Tongue (tissue), 2 donors: ENCODE data around the gene AOX1. TPM values are rescaled to one million over a fixed set of nuclear protein-coding genes. Genes with fewer than 3 reads are reported as not detected.
A peak's percentile ranks its signal among the peaks of the same experiment; 100 is the strongest.
"Not testable (repeated sequence)": the region's sequence is repeated elsewhere in the genome, so short reads cannot be mapped to it uniquely, and the experiment has no call there.

ENCODE experiments used
- DNase-seq: peaks from one replicate; pipeline ENCODE4 v3.0.0-alpha.2; 2015
- total RNA-seq: library from RNA; depleted of rRNA; stranded (reverse); fragments of >200 nt; gene quantifications from one replicate; pipeline ENCODE4 v1.2.3, GENCODE V29; 2014

The AOX1 gene
- total RNA-seq, 1 donor from 2014 or later = 3.3 TPM

DNA sequence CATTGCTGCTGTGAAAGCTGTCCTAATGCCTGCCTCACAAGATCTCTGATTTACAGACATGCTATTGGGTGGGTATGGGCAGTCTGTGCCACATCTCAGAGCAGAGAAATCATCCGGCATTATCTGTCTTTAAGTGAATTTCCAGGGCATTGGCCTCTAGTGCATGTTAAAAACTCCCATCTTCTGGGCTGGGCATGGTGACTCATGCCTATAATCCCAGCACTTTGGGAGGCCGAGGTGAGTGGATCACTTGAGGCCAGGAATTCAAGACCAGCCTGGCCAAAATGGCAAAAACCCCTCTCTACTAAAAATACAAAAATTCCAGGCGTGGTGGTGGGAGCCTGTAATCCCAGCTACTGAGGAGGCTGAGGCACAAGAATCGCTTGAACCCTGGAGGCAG lies 42.6 kb downstream of the AOX1 start:
- DNase-seq = not testable (repeated sequence)

DNA sequence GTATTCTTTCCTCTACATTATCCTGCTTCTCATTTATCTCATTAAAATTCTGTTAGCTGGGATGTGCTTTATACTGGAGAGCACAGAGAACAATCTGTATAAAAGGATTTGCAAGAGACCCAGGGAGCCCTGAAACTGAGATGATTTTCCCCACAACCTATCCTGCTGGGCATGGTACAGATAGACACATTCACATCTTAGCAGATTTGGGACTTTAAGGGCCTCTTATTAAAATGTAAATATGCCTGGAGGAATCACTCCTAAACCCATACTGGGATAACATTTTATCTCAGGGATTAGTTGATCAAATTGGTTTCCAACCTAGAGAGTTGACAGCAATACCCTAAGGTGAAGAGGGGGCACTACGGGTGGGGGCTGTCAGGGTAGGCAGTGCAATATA lies 45.5 kb downstream of the AOX1 start:
- no peak for DNase-seq

DNA sequence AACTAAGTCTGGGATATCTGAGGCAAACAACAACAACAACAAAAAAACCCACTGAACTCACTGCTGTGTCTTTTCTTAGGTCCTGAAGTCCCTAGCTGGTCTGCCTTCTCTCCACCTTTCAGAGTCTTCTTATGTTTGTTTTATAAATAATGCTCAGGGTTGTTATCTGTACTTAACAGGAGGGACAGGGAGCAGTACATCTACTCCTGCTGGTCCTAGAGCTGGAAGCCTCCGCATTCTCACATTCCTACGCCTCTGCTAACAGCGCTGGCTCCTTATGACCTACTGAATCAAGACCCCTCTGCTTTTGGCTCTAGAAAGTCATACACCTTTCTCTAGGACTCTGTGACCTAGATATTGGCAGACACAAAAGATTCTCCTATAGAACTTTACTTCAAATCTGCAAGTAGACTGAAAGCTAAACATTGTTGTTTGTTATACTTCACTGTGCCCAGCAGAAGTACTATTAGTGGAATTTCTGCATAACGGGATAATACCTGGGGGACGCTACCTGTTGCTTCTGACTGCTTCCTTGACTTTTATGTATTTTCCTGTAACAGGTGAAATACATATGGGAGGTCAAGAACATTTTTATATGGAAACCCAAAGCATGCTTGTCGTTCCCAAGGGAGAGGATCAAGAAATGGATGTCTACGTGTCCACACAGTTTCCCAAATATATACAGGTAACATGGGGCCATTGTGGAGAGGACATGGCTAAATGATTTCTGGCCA lies 48.6 kb downstream of the AOX1 start:
- DNase-seq = no peak

DNA sequence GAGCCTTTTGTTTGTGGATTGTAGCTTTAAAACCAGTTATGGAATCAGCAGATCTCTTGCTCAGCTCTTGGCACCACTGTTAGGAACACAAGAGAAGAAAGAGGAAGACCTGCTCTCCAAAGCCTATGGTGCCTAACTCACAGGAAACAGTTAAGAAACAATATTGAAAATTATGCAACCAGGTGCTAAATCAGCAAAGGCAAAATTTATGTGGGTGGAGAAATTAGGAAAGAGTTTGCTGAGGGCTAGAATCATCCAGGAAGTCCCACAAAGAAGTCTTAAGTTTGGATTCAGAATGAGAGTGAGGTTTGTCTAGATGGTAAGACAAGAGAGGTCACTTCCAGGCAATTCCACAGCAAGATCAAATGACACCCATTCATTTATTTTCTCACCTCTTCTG lies 49.4 kb downstream of the AOX1 start:
- no peak for DNase-seq

GRCh38 chr2:200637901-200638300 lies 52.1 kb downstream of the AOX1 start:
- no peak for DNase-seq

- no peak for DNase-seq
Observed at GRCh38 chr2:200640176-200640575, 54.4 kb downstream of the AOX1 start.

DNA sequence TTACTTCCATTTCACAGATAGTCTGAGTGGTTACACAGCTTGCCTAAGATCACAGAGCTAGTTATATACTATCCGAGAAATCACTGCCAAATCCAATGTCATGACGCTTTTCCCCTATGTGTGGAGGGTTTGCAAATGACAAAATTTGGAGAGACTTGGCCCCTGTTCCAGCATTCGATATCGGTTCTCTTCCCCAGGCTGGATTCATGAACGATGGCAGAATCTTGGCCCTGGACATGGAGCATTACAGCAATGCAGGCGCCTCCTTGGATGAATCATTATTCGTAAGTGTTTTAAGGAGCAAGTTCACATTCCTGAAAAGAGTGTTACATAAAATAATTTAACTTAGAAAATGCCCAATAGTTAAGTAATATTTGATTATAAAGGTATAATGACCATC lies 55.1 kb downstream of the AOX1 start:
- no peak for DNase-seq

DNA sequence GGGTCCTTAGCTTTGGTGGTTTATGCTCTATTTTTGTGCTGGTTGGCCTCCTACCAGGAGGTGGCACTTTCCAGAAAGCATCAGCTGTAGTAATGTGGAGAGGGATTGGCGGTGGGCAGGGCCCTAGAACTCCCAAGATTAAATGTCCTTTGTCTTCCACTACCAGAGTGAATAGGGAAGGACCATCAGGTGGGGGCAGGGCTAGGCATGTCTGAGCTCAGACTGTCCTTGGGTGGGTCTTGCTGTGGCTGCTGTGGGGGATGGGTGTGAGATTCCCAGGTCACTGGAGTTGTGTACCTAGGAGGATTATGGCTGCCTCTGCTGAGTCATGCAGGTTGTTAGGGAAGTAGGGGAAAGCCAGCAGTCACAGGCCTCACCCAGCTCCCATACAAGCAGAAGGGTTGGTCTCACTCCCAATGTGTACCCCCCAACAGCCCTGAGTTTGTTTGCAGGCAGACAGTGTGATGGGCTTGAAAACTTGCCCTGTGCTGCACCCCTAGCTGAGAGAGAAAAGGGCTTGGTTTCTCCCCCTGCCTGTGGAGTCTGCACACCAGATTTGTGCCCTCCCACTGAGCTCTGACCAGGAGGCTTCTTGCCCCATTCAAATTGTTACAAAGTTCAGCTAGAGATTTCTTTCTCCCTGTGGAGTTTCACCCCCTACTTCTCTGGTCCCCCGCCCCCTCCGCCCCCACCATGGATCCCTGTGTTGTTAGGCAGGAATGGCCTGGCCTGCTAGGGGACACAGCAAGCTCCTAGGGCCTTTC lies 62.9 kb downstream of the AOX1 start:
- not testable (repeated sequence) for DNase-seq

DNA sequence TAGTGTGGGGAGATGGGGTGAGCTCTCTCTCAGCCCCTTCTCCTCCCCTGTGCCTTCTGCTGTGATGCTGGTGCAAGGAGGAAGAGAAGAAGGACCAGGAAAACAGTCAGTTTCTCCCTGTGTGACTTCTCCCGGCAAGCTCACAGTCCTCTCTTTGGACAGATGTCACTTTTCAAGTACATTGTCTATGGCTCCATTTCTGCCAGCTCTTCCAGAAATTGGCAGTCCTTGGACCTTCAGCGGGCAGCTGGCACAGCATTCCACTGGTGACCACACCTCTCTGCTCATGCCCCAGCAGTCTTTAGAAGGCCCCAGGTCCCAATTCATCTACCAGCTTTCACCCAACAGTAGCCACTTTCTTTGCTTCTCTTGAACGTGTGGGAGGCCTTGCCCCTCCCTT lies 63.9 kb downstream of the AOX1 start:
- DNase-seq = peak; percentile 7

DNA sequence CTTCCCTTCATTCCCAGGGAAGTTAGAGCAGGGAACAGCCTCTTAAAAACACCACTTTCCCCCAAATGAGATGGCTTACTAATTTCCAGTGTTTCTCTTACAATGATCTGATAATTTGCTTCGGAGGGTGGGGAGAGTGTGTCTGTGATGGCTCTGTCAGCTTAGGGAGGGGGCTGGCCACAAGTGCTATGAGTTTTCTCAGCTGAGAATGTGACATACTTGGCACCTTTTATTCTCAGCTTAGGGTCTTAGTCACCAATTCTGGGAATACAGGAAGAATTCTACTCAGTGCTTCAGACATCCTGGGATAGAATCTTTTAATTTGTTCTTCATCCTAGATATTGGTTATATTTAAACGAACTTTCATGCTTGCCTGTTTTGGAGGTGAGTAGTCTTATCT lies 64.4 kb downstream of the AOX1 start:
- DNase-seq = no peak

DNA sequence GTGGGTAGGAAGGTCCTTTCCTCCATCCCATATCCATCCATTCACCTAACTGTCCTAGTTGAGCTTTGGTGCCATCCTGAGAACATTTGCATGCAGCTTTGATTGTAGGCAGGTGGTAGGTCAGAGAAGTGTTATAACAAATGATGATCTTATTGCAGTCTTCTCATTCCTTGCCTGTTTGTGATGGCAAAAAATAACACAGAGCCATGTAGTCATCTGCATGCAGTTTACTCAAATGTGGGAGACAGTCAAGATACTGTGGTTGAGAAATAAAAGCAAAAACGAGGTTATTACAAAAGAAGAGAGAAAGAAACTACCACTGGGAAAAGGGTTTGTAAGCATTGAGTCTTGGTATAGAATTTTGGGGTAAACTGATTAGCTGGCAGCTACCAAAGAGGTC lies 66.3 kb downstream of the AOX1 start:
- no peak for DNase-seq

- no peak for DNase-seq
Observed at GRCh38 chr2:200653021-200653420, 67.2 kb downstream of the AOX1 start.

GRCh38 chr2:200654823-200655222 lies 69.0 kb downstream of the AOX1 start:
- DNase-seq = no peak

GRCh38 chr2:200655918-200656580 lies 70.2 kb downstream of the AOX1 start:
- peak; percentile 6 for DNase-seq

GRCh38 chr2:200658278-200658864 lies 72.6 kb downstream of the AOX1 start:
- DNase-seq = no peak

DNA sequence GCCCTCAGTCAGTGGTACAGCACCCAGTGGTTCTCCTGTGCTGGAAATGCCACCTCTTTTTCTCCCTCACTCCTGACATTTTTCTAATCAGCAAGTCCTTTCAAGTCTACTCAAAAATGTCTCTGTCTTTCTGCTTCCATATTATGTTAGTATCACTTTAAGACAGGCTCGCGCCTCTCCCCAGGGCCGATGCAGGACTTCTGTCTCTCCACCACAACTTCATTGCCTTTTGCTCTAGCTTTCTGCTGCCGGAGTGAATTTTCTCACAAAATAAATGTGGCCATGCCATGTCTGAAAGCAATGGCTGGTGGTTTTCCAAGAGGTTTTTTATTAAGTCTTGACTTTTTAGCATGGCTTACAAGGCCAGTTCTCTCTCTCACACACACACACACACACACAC lies 73.6 kb downstream of the AOX1 start:
- DNase-seq = no peak

- no peak for DNase-seq
Observed at GRCh38 chr2:200661477-200661876, 75.7 kb downstream of the AOX1 start.

DNA sequence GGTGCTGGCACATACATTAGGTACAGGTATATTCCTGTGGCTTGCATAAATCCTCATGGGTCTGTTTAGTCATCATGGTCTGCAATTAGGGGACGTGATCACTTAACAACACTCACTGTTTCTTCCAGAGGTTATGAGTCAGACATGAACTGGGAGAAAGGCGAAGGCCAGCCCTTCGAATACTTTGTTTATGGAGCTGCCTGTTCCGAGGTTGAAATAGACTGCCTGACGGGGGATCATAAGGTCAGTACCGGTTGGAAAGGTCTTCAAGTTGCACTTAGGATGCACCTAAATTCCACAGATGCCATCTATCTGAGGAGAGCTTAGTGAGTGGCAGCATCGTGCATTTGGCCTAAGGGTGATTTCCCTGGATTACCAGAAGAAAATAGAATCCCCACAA lies 76.9 kb downstream of the AOX1 start:
- DNase-seq = no peak

- DNase-seq = no peak
Observed at GRCh38 chr2:200664770-200665494, 79.1 kb downstream of the AOX1 start.

DNA sequence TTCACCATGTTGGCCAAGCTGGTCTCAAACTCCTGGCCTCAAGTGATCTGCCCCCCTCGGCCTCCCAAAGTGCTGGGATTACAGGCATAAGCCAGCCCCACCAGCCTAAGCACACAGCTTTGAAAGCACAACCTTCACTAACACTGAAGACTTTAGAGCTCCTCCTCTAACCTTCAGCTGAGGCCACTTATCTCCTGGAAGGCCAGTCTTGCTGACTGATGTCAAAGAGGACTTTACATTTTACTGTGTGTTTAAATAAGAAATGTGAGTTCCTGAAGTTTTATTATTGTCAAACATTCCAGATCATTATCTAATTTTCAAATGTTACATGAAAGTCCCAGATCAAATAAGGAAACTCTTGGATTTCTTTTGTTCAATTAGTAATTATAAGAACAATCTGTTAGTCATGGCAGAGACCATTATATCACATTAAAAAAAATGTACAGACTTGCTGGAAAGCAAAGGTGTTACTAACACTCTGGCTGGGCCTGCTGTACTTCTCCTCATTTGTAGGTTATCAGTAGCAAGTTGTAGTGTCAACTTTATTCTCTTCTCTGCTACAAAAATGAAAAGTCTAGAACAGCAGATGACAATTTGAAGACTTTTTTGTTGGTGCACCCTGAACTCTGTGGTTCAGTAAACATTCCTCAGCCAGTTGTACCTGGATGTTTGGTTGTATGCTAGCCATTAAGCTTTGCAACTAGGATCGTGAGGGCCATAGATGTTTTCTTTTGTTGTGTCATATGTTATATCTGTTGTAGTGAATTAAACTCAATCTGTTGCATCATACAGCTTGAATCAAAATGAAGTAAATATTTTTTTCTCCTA lies 80.0 kb downstream of the AOX1 start:
- DNase-seq = no peak

DNA sequence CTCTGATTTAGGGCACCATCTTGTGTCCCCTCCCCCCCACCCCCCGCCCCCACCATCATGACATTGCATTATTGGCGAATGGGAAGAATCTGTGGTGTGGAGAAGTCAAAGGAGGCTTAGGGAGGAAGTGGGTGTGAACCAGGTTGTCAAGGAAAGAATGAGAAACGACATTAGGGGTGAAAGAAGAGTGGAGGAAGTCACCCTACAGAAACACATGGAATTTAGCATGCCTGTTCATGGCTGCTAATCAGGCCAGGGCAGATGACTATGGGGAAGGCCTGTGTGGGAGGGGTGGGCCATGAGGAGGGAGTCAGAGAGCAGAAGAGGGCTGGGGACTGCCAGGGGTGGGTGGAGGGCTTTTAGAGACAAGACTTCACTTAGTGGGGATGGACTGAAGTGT lies 81.6 kb downstream of the AOX1 start:
- DNase-seq = no peak
